GM18907 (cell line): Measurements from ENCODE around the gene ZBTB39.
"Not testable (repeated sequence)": the region's sequence is repeated elsewhere in the genome, so short reads cannot be mapped to it uniquely, and the experiment has no call there.

ENCODE experiments used
- ATAC-seq: cut with Tn5 transposase; IDR thresholded peaks from one replicate; pipeline ENCODE4 v1.9.1; 2021; ENCODE audit warnings: mild to moderate bottlenecking, moderate library complexity; ENCODE audit not compliant: unreplicated experiment

Gene ZBTB39

DNA sequence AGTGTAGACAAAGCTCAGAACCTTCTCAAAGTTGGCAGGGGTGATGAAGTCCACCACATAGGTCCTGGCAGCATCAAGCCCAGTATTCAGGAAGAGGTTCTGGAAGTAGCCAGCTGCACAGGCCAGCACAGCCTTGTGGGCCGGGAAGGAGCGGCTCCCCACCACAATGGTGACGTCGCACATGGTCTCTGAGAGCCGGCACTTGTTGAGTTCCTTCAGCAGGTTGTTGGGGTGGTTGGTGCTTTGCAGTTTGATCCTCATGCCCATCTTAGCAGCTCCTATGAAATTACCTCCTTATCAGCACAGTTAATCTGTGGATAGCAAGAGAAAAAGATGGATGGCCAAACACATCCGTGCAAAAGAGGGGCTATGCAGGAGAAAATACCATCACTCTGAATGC, 1.7 kb downstream of the ZBTB39 start:
- ATAC-seq, result no peak

GRCh38 chr12:57003395-57003794, 3.0 kb downstream of the ZBTB39 start:
- ATAC-seq, result no peak

GRCh38 chr12:57001448-57001906, 4.9 kb downstream of the ZBTB39 start:
- no peak for ATAC-seq

- no peak for ATAC-seq
Observed at GRCh38 chr12:57000393-57000792, 6.0 kb downstream of the ZBTB39 start.

- ATAC-seq, result no peak
Observed at GRCh38 chr12:56999456-56999855, 6.9 kb downstream of the ZBTB39 start.

DNA sequence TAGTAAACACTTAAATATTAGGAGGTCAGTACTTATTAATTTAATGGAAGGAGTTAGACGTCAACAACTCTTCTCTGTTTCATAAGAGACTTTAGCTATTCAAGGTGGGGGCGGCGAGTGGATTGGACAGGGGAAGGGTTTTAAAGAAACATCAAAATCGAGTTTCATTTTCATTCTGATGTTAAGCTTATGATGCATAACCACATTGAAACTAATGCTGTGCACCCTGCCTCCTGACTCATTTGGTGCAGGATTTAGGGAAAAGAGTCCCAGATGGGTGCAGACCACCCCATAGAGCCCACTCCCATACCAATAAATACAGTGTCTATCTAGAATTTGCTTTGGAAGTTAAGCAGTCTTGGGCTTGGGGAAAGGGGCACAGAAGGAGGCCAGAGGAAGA, 7.4 kb downstream of the ZBTB39 start:
- ATAC-seq, result peak; percentile 81

DNA sequence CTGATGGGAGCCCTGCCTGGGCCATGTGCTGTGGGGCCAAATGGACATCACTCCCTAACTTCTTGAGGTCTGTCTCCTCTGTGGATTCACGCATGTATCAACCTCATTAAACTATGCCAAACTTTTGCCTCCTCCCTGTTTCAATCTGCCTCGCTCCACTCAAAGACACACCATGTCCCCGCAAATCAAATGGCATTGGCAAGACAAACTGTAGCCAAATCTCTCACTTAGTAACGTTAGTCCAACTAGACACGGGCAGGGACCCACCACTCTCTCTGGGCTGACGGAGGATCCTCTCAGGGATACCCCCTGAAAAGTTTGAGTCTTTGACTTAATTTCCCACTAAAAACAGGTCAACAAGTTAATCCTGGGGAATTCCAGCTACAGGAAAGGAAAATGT, 8.0 kb downstream of the ZBTB39 start:
- ATAC-seq, result no peak

- ATAC-seq, result no peak
Observed at GRCh38 chr12:56996793-56997545, 9.4 kb downstream of the ZBTB39 start.

- ATAC-seq, result no peak
Observed at GRCh38 chr12:56995930-56996496, 10.3 kb downstream of the ZBTB39 start.

DNA sequence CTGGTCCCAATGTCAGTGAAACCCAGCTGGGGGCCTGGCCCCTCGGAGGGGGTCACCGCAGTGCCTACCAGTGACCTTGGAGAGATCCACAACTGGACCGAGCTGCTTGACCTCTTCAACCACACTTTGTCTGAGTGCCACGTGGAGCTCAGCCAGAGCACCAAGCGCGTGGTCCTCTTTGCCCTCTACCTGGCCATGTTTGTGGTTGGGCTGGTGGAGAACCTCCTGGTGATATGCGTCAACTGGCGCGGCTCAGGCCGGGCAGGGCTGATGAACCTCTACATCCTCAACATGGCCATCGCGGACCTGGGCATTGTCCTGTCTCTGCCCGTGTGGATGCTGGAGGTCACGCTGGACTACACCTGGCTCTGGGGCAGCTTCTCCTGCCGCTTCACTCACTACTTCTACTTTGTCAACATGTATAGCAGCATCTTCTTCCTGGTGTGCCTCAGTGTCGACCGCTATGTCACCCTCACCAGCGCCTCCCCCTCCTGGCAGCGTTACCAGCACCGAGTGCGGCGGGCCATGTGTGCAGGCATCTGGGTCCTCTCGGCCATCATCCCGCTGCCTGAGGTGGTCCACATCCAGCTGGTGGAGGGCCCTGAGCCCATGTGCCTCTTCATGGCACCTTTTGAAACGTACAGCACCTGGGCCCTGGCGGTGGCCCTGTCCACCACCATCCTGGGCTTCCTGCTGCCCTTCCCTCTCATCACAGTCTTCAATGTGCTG, 11.0 kb downstream of the ZBTB39 start:
- no peak for ATAC-seq

GRCh38 chr12:56994231-56994746, 12.1 kb downstream of the ZBTB39 start:
- no peak for ATAC-seq

DNA sequence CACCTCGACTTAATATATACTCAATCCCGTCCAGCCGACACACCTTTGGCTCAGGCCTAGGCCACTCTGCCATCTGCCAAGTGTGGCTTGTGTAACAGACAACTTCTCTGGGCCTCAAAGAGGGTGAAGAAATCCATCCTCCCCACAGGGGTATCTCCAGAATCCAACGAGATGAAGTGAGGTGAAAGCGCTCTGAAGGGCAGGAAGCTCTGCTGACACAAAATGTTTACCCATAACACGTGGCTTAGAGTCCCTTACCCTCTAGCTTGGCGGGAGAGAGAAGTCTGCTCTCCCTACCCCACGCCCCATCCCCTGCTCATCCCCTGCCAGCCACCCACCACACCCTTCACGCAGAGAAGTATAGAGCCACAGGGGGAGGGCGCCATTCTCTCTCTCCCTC, 13.0 kb downstream of the ZBTB39 start:
- no peak for ATAC-seq

DNA sequence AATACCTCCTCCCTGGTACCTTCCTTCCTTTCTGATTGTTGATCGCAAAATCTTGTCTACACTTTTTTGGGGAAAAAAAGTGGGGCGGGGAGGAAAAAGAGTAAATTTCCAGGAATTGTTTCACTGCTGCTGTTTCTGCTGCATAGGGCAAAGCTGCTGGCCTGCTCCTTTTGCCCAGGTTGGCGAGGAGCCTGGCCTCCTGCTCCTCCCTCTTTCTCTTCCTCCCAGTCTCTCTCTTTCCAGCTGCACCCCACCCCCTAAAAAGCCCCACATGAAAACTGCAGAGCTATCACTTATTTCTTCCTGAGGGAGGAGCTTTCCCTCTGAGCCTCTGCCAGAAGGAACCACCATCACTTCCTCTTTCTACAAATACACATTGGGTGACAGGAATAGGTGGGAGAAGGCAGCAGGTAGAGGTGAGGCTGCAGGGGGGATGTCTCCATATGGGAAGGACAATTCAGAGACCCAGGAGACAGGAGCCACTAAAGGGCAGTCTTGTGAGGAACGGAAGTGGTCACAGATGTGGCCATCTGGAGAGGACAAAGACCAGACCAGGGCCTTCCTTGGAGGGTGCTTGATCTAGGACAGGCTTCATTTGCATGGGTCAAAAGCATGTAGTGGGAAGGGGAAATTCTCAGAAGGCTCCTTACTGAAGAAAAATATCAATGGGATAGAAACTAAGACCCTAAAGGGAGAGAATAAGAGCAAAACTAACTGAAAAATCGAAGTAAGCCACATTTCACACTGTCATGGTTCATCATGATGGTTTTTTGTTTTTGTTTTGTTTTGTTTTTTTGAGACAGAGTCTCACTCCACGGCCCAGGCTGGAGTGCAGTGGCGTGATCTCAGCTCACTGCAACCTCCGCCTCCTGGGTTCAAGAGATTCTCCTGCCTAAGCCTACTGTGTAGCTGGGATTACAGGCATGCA, 14.8 kb downstream of the ZBTB39 start:
- ATAC-seq, result no peak

- no peak for ATAC-seq
Observed at GRCh38 chr12:56990648-56991318, 15.6 kb downstream of the ZBTB39 start.

GRCh38 chr12:56989861-56990610, 16.3 kb downstream of the ZBTB39 start:
- no peak for ATAC-seq

DNA sequence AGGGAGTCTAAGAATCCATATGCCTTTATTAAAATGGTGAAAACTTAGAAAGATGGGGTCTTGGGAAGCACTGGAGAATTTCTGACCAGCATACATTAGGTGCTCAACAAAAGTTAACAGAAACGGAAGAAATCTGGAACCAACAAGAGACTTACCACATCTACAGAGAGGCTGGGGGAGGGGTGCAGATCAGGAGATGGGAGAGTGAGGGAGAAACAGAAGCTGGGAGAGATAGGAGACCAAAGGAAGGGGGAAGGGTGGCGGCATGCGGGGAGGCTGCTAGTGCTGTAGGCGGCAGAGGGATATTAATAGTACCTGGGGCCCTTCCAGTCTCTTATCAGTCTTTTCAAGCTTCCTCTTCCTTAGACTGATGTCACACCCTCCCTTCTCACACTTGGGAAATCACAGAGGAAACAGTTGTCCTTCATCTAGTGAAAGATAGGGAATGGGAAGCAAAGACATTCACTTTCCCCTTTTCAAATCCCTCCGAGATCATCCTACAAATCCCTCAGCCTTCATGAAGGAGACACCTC, 18.1 kb downstream of the ZBTB39 start:
- no peak for ATAC-seq

- ATAC-seq, result peak; percentile 62
Observed at GRCh38 chr12:56987551-56988053, 18.7 kb downstream of the ZBTB39 start.

DNA sequence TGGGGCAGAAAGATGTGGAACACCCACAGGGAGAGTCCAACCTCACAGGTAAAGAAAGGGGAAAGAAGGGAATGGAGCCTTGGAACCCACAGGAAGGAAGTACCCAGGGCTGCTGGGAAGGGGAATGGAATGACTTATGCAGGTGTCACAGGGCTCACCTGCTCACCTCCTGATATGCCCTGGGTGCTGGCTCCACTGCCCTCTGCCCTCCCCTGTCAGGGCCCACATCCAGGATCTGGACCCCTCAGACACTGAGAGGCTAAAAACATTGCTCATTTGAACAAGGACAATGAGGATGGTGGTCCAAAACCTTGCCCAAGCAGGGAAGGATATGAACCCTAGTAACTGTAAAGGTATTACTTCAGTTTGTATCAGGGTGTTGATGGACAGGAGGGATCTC, 19.3 kb downstream of the ZBTB39 start:
- no peak for ATAC-seq

DNA sequence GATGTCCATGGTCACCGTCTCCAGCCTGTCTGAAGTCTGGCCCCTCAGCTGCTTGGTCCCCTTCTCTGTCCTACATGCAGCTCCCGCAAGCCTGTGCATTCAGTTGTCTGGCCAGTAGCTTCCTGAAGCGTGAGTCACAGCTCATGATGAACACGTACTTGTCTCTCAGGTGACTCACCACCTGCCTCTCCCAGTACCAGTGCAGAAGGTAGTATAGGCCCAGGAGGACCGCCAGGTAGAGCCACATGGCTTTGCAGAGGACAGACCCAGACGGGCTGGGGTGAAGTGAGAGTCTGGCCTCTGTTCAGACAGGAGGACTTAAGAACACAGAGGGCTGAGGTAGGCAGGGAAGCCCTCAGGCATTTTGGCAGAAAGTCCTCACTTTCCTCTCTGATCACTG, 20.6 kb downstream of the ZBTB39 start:
- ATAC-seq, result not testable (repeated sequence)
